ENCODE measurements around the gene COG6.
A peak's percentile ranks its signal among the peaks of the same experiment; 100 is the strongest.

COG6 gene

GRCh38 chr13:39655569-39656324 lies at the start of gene COG6:
Gene COG6 (plus strand): TSS chr13:39655662. CDS start chr13:39655727, 65 bp downstream.
- peak; percentile 12 for TF ChIP-seq CTCF (IDR thresholded peaks at IDR 0.05; ENCODE audit: borderline replicate concordance, control extremely low read depth, extremely low read depth, insufficient read depth, missing control alignments)
- in situ Hi-C loops (cut with MboI; ENCODE audit: low sequenced_read_pairs, unreplicated experiment) = no loop called here
- DNase-seq (ENCODE audit: low spot score) = peak; percentile 90

- no peak for TF ChIP-seq CTCF (IDR thresholded peaks at IDR 0.05; ENCODE audit: borderline replicate concordance, control extremely low read depth, extremely low read depth, insufficient read depth, missing control alignments)
- in situ Hi-C loops (cut with MboI; ENCODE audit: low sequenced_read_pairs, unreplicated experiment) = no loop called here
Measured at GRCh38 chr13:39605677-39606320, 49.7 kb upstream of the COG6 start.

GRCh38 chr13:39607876-39608275 lies 47.6 kb upstream of the COG6 start:
- no peak for TF ChIP-seq CTCF (IDR thresholded peaks at IDR 0.05; ENCODE audit: borderline replicate concordance, control extremely low read depth, extremely low read depth, insufficient read depth, missing control alignments)
- DNase-seq (ENCODE audit: low spot score) = no peak
- in situ Hi-C loops (cut with MboI; ENCODE audit: low sequenced_read_pairs, unreplicated experiment) = no loop called here

More at GRCh38 chr13:39605677-39606320, 49.7 kb upstream of the COG6 start:
- DNase-seq (ENCODE audit: low spot score) = no peak

- peak; percentile 46 for DNase-seq (ENCODE audit: low spot score)
- in situ Hi-C loops (cut with MboI; ENCODE audit: low sequenced_read_pairs, unreplicated experiment) = no loop called here
Measured at GRCh38 chr13:39612023-39612637, 43.3 kb upstream of the COG6 start.

GRCh38 chr13:39616087-39616694 lies 39.3 kb upstream of the COG6 start:
- in situ Hi-C loops (cut with MboI; ENCODE audit: low sequenced_read_pairs, unreplicated experiment) = no loop called here
- TF ChIP-seq CTCF (IDR thresholded peaks at IDR 0.05; ENCODE audit: borderline replicate concordance, control extremely low read depth, extremely low read depth, insufficient read depth, missing control alignments) = peak; percentile 82
- peak; percentile 70 for DNase-seq (ENCODE audit: low spot score)

More at GRCh38 chr13:39612023-39612637, 43.3 kb upstream of the COG6 start:
- peak; percentile 55 for TF ChIP-seq CTCF (IDR thresholded peaks at IDR 0.05; ENCODE audit: borderline replicate concordance, control extremely low read depth, extremely low read depth, insufficient read depth, missing control alignments)

GRCh38 chr13:39618561-39618960 lies 36.9 kb upstream of the COG6 start:
- in situ Hi-C loops (cut with MboI; ENCODE audit: low sequenced_read_pairs, unreplicated experiment) = no loop called here
- no peak for DNase-seq (ENCODE audit: low spot score)
- TF ChIP-seq CTCF (IDR thresholded peaks at IDR 0.05; ENCODE audit: borderline replicate concordance, control extremely low read depth, extremely low read depth, insufficient read depth, missing control alignments) = no peak
